Natural killer cell (primary cell): ENCODE data around the gene VDAC2. TPM values are rescaled to one million over a fixed set of nuclear protein-coding genes. Genes with fewer than 3 reads are reported as not detected.

Source experiments
- ATAC-seq, 3 donors: fragments of 150-1000 bp in 2 of 3; fragments of 200-7000 bp in 1 of 3; cut with Tn5 transposase; 1 replicate in 1 of 3; 2 replicates in 2 of 3; pipeline ENCODE4 v1.10.0; 2021; ENCODE audit warnings: mild to moderate bottlenecking in 2 of 3, moderate library complexity in 2 of 3
- DNase-seq, 2 donors: peaks; one replicate each; pipeline versions ENCODE4 v3.0.0 to v3.0.0-alpha.2; 2013 to 2021; ENCODE audit warnings: mixed read lengths in 1 of 2
- H3K27ac ChIP-seq: one replicate; pipeline ENCODE4 v1.5.1; 2013; ENCODE audit warnings: mild to moderate bottlenecking, low read length
- H3K27me3 ChIP-seq: one replicate; pipeline ENCODE4 v1.6.1; 2013; ENCODE audit warnings: low read length; ENCODE audit not compliant: control insufficient read depth, insufficient read depth
- H3K36me3 ChIP-seq: one replicate; pipeline ENCODE4 v1.6.1; 2013; ENCODE audit warnings: low read length; ENCODE audit not compliant: control insufficient read depth, insufficient read depth
- H3K4me1 ChIP-seq: one replicate; pipeline ENCODE4 v1.6.1; 2013; ENCODE audit warnings: low read length; ENCODE audit not compliant: control insufficient read depth, insufficient read depth
- H3K4me3 ChIP-seq: one replicate; pipeline ENCODE4 v1.5.1; 2013; ENCODE audit warnings: low read length
- H3K9me3 ChIP-seq: one replicate; pipeline ENCODE4 v1.6.1; 2013; ENCODE audit warnings: low read length; ENCODE audit not compliant: control insufficient read depth, insufficient read depth
- H3K27ac Mint-ChIP-seq, 2 donors: one replicate each; pipeline ENCODE4 v1.8.0; 2022; ENCODE audit warnings: mild to moderate bottlenecking in 2 of 2, mixed read lengths in 2 of 2, moderate library complexity in 1 of 2
- H3K27me3 Mint-ChIP-seq, 2 donors: one replicate each; pipeline ENCODE4 v1.8.0; 2022; ENCODE audit warnings: low read depth in 2 of 2, mixed read lengths in 2 of 2
- H3K36me3 Mint-ChIP-seq: one replicate; pipeline ENCODE4 v1.8.0; 2022; ENCODE audit warnings: mixed read lengths
- H3K4me1 Mint-ChIP-seq, 2 donors: one replicate each; pipeline ENCODE4 v1.8.0; 2022; ENCODE audit warnings: mixed read lengths in 2 of 2
- H3K4me3 Mint-ChIP-seq: one replicate; pipeline ENCODE4 v1.8.0; 2022; ENCODE audit warnings: mild to moderate bottlenecking, moderate library complexity, mixed read lengths
- H3K9me3 Mint-ChIP-seq, 2 donors: one replicate each; pipeline ENCODE4 v1.8.0; 2022; ENCODE audit warnings: mixed read lengths in 2 of 2
- CTCF ChIP-seq: fragments of 200-600 bp; IDR thresholded peaks from one replicate; pipeline ENCODE4 v1.8.0; 2022; ENCODE audit warnings: antibody characterized with exemption
- WGBS: methylation state at CpG from one replicate; pipeline ENCODE4 v1.1.7; 2013; ENCODE audit warnings: missing lambda C conversion rate; ENCODE audit not compliant: insufficient coverage; 5-methylcytosine and 5-hydroxymethylcytosine counted together
- intact Hi-C: fragments of 100-400 bp; cut with micrococcal nuclease; formaldehyde crosslinking; loops from one replicate; pipeline ENCODE4 v1.14.2; 2022
- total RNA-seq, 4 donors: library from RNA; stranded (reverse); fragments of 120-200 nt in 1 of 4; gene quantifications; one replicate each; pipeline versions ENCODE4 v1.2.3 to v1.2.4, GENCODE V29; 2013 to 2022

Gene VDAC2
- total RNA-seq, 3 donors from 2014 or later (not counting 1 experiment from before 2014, with no cell fraction given) = 110 to 124 (median 117) TPM

GRCh38 chr10:75209921-75210281 lies 695 bp upstream of the VDAC2 start:
- DNase-seq = peak in 1 of 2 donors; percentile 90

GRCh38 chr10:75211007-75211691 lies 553 bp downstream of the VDAC2 start:
- Histone ChIP-seq H3K4me3 (peak overlapping the region; percentile 97), H3K27ac (peak overlapping the region; percentile 100), H3K4me1 (peaks cover 20% of the 10 kb centered on the region), H3K9me3 (no peaks in the 10 kb centered on the region), H3K27me3 (no peaks in the 10 kb centered on the region), H3K36me3 (peaks cover 33% of the 10 kb centered on the region)
- TF ChIP-seq CTCF = no peak
- peaks cover 20 to 31% of the 10 kb centered on the region in 2 donors for H3K4me1 Mint-ChIP-seq
- no peaks in the 10 kb centered on the region for H3K9me3 Mint-ChIP-seq
- H3K36me3 Mint-ChIP-seq = peaks cover 4% of the 10 kb centered on the region
- intact Hi-C loops = loop anchor here (1.0 to 2.0 kb wide), 4 partner anchors 19 to 1034 kb away; partner anchors contain the start of gene KAT6B
- peak in 1 of 2 donors; percentile 52 for DNase-seq
- ATAC-seq = no peak
- H3K27ac Mint-ChIP-seq = peak overlapping the region; percentile 95 to 99
- WGBS = under 1% methylated on average over 37 of the region's 38 CpGs
- H3K27me3 Mint-ChIP-seq = no peaks in the 10 kb centered on the region
- H3K4me3 Mint-ChIP-seq = peak overlapping the region; percentile 100

More at GRCh38 chr10:75209921-75210281, 695 bp upstream of the VDAC2 start:
- Histone ChIP-seq H3K36me3 (peaks cover 22% of the 10 kb centered on the region), H3K27ac (peak overlapping the region; percentile 100), H3K27me3 (no peaks in the 10 kb centered on the region), H3K9me3 (no peaks in the 10 kb centered on the region), H3K4me3 (peak overlapping the region; percentile 97), H3K4me1 (peaks cover 18% of the 10 kb centered on the region)
- under 1% methylated on average over 19 of the region's 19 CpGs for WGBS
- H3K36me3 Mint-ChIP-seq = no peaks in the 10 kb centered on the region
- intact Hi-C loops = loop anchor here (1.0 to 2.0 kb wide), 4 partner anchors 21 to 1033 kb away; partner anchors contain the start of gene KAT6B
- H3K27ac Mint-ChIP-seq = peak overlapping the region; percentile 95 to 99
- TF ChIP-seq CTCF = no peak
- peaks cover 16 to 28% of the 10 kb centered on the region in 2 donors for H3K4me1 Mint-ChIP-seq
- H3K9me3 Mint-ChIP-seq = no peaks in the 10 kb centered on the region
- H3K27me3 Mint-ChIP-seq = no peaks in the 10 kb centered on the region
- H3K4me3 Mint-ChIP-seq = peak overlapping the region; percentile 100
- peak; percentile 39 to 67 (median 49) for ATAC-seq

GRCh38 chr10:75212343-75212742 lies 1.7 kb downstream of the VDAC2 start:
- Mint-ChIP-seq H3K36me3 (peaks cover 8% of the 10 kb centered on the region), H3K9me3 (no peaks in the 10 kb centered on the region), H3K4me3 (peak overlapping the region; percentile 100), H3K4me1 (peaks cover 27 to 38% of the 10 kb centered on the region in 2 donors), H3K27me3 (no peaks in the 10 kb centered on the region), H3K27ac (peak overlapping the region; percentile 95 to 99)
- Histone ChIP-seq H3K27me3 (no peaks in the 10 kb centered on the region), H3K36me3 (peaks cover 45% of the 10 kb centered on the region), H3K27ac (no peak overlapping the region), H3K9me3 (no peaks in the 10 kb centered on the region), H3K4me3 (no peak overlapping the region), H3K4me1 (peaks cover 20% of the 10 kb centered on the region)
- ATAC-seq = no peak
- TF ChIP-seq CTCF = no peak
- intact Hi-C loops = no loop called here
- 92% methylated on average over 5 of the region's 6 CpGs for WGBS
- no peak for DNase-seq
